Adipocyte (in vitro differentiated cells): Measurements from ENCODE around the gene HELZ.

ENCODE experiments used
- DNase-seq: peaks from one replicate; pipeline ENCODE4 v3.0.0-alpha.2; 2015; ENCODE audit warnings: low read depth
- H3K27me3 ChIP-seq: replicated peaks from 2 replicates; pipeline ENCODE4 v1.7.0; 2013; ENCODE audit warnings: mild to moderate bottlenecking, low read length, moderate library complexity; ENCODE audit not compliant: control insufficient read depth, insufficient read depth
- H3K36me3 ChIP-seq: 2 replicates; pipeline ENCODE4 v1.7.0; 2013; ENCODE audit warnings: low read length, mild to moderate bottlenecking, moderate library complexity; ENCODE audit not compliant: control insufficient read depth, insufficient read depth, severe bottlenecking
- H3K4me1 ChIP-seq: 2 replicates; pipeline ENCODE4 v1.7.0; 2013; ENCODE audit warnings: mild to moderate bottlenecking, low read length, moderate library complexity; ENCODE audit not compliant: control insufficient read depth, insufficient read depth
- H3K4me3 ChIP-seq: 2 replicates; pipeline ENCODE4 v1.7.0; 2013; ENCODE audit warnings: mild to moderate bottlenecking, low read length, moderate library complexity
- H3K9ac ChIP-seq: 2 replicates; pipeline ENCODE4 v1.7.0; 2013; ENCODE audit warnings: mild to moderate bottlenecking, low read length, moderate library complexity
- H3K9me3 ChIP-seq: 2 replicates; pipeline ENCODE4 v1.7.0; 2013; ENCODE audit warnings: mild to moderate bottlenecking, low read length, moderate library complexity; ENCODE audit not compliant: control insufficient read depth

The HELZ gene

GRCh38 chr17:67055811-67056745, 188.9 kb downstream of the HELZ start:
- no peak for DNase-seq
- peaks cover 5% of the 10 kb centered on the region for H3K27me3 ChIP-seq
- no peaks in the 10 kb centered on the region for H3K9me3 ChIP-seq
- H3K4me1 ChIP-seq: no peaks in the 10 kb centered on the region
- H3K4me3 ChIP-seq: no peak overlapping the region
- no peaks in the 10 kb centered on the region for H3K36me3 ChIP-seq
- no peak overlapping the region for H3K9ac ChIP-seq

GRCh38 chr17:67055041-67055443, 190.0 kb downstream of the HELZ start:
- no peak overlapping the region for H3K4me3 ChIP-seq
- peaks cover 5% of the 10 kb centered on the region for H3K27me3 ChIP-seq
- H3K9me3 ChIP-seq: peaks cover 2% of the 10 kb centered on the region
- no peak for DNase-seq
- H3K4me1 ChIP-seq: no peaks in the 10 kb centered on the region
- H3K36me3 ChIP-seq: no peaks in the 10 kb centered on the region
- H3K9ac ChIP-seq: no peak overlapping the region

- H3K9ac ChIP-seq: no peak overlapping the region
- H3K27me3 ChIP-seq: peaks cover 5% of the 10 kb centered on the region
- no peak for DNase-seq
- H3K9me3 ChIP-seq: peaks cover 7% of the 10 kb centered on the region
- no peak overlapping the region for H3K4me3 ChIP-seq
- H3K4me1 ChIP-seq: no peaks in the 10 kb centered on the region
- H3K36me3 ChIP-seq: no peaks in the 10 kb centered on the region
Observed at GRCh38 chr17:67054608-67055007, 190.4 kb downstream of the HELZ start.

GRCh38 chr17:67054011-67054591, 190.9 kb downstream of the HELZ start:
- Histone ChIP-seq H3K4me1 (no peaks in the 10 kb centered on the region), H3K36me3 (no peaks in the 10 kb centered on the region), H3K4me3 (no peak overlapping the region), H3K9ac (no peak overlapping the region), H3K9me3 (peaks cover 12% of the 10 kb centered on the region), H3K27me3 (peaks cover 5% of the 10 kb centered on the region)
- no peak for DNase-seq

GRCh38 chr17:67053438-67054000, 191.5 kb downstream of the HELZ start:
- no peak overlapping the region for H3K4me3 ChIP-seq
- H3K27me3 ChIP-seq: peaks cover 5% of the 10 kb centered on the region
- no peak overlapping the region for H3K9ac ChIP-seq
- H3K4me1 ChIP-seq: no peaks in the 10 kb centered on the region
- no peak for DNase-seq
- H3K36me3 ChIP-seq: no peaks in the 10 kb centered on the region
- H3K9me3 ChIP-seq: peaks cover 18% of the 10 kb centered on the region

- Histone ChIP-seq H3K27me3 (peaks cover 5% of the 10 kb centered on the region), H3K4me3 (no peak overlapping the region), H3K4me1 (no peaks in the 10 kb centered on the region), H3K9ac (no peak overlapping the region), H3K36me3 (no peaks in the 10 kb centered on the region), H3K9me3 (peaks cover 23% of the 10 kb centered on the region)
- no peak for DNase-seq
Observed at GRCh38 chr17:67052720-67053437, 192.1 kb downstream of the HELZ start.

GRCh38 chr17:67051837-67052236, 193.2 kb downstream of the HELZ start:
- DNase-seq: no peak
- Histone ChIP-seq H3K9me3 (peaks cover 33% of the 10 kb centered on the region), H3K9ac (no peak overlapping the region), H3K4me3 (no peak overlapping the region), H3K27me3 (peaks cover 6% of the 10 kb centered on the region), H3K36me3 (no peaks in the 10 kb centered on the region), H3K4me1 (peaks cover under 1% of the 10 kb centered on the region)

GRCh38 chr17:67051155-67051538, 193.8 kb downstream of the HELZ start:
- H3K9me3 ChIP-seq: peaks cover 34% of the 10 kb centered on the region
- DNase-seq: no peak
- no peaks in the 10 kb centered on the region for H3K36me3 ChIP-seq
- peaks cover 3% of the 10 kb centered on the region for H3K4me1 ChIP-seq
- no peak overlapping the region for H3K9ac ChIP-seq
- H3K27me3 ChIP-seq: peaks cover 12% of the 10 kb centered on the region
- no peak overlapping the region for H3K4me3 ChIP-seq

GRCh38 chr17:67050471-67051154, 194.4 kb downstream of the HELZ start:
- no peak overlapping the region for H3K9ac ChIP-seq
- DNase-seq: peak; percentile 3
- H3K27me3 ChIP-seq: peaks cover 16% of the 10 kb centered on the region
- no peaks in the 10 kb centered on the region for H3K36me3 ChIP-seq
- H3K9me3 ChIP-seq: peaks cover 34% of the 10 kb centered on the region
- no peak overlapping the region for H3K4me3 ChIP-seq
- H3K4me1 ChIP-seq: peaks cover 3% of the 10 kb centered on the region

- H3K9ac ChIP-seq: no peak overlapping the region
- no peak for DNase-seq
Observed at GRCh38 chr17:67050066-67050465, 194.9 kb downstream of the HELZ start.

More at GRCh38 chr17:67050066-67050465, 194.9 kb downstream of the HELZ start:
- Histone ChIP-seq H3K4me3 (no peak overlapping the region), H3K4me1 (peaks cover 3% of the 10 kb centered on the region), H3K9me3 (peaks cover 34% of the 10 kb centered on the region), H3K36me3 (no peaks in the 10 kb centered on the region), H3K27me3 (peaks cover 17% of the 10 kb centered on the region)
